Measurements from ENCODE around the gene PLCH2. TPM values are rescaled to one million over a fixed set of nuclear protein-coding genes. Genes with fewer than 3 reads are reported as not detected.

PLCH2 gene
- polyA plus RNA-seq, 1 of the 3 experiments (the other 2 are of a cell fraction) = 0.08 TPM

DNA sequence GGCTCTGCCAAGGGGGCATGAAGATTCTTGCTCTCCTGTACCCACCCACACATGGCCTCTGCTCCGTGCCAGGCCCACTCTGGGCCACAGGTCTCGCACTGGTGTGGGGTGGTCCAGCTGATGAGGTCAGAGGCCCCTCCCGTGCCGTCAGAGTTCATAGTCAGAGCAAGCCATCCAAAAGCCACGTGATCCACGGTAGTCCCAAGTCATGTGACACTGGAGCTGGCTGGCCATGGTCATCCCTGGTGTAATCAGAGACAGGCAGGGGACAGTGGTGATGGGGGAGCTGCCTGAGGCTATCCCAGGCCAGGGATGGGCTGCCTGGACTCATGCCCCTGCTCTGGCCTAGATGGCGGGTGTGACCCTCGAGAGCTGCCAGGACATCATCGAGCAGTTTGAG lies 10.5 kb downstream of the PLCH2 start:
- Histone ChIP-seq H3K9ac (no peak overlapping the region), H3K9me3 (no peaks in the 10 kb centered on the region), H3K4me1 (ENCODE audit: control insufficient read depth in 1 of 2, insufficient read depth in 2 of 2, low read depth in 1 of 2, low read length in 1 of 2) (peaks cover 0 to 20% of the 10 kb centered on the region in 2 experiments; a peak in 1 of 4 replicates), H3K27ac (ENCODE audit: low read depth in 2 of 2, low read length in 1 of 2) (no peak overlapping the region), H4K20me1 (ENCODE audit: insufficient read depth) (no peaks in the 10 kb centered on the region), H3K4me2 (no peak overlapping the region), H3K4me3 (ENCODE audit: low read depth in 2 of 2, low read length in 1 of 2) (no peak overlapping the region), H3K36me3 (replicated peaks in 1 of 2; ENCODE audit: control insufficient read depth in 1 of 2, insufficient read depth in 2 of 2, low read length in 1 of 2) (no peaks in the 10 kb centered on the region), H3F3A (replicated peaks; ENCODE audit: insufficient read depth) (no peaks in the 10 kb centered on the region), H3K27me3 (ENCODE audit: insufficient read depth) (no peaks in the 10 kb centered on the region), H3K79me2 (ENCODE audit: insufficient read depth) (no peaks in the 10 kb centered on the region), H2AFZ (ENCODE audit: low read depth) (no peak overlapping the region), H3K9me2 (no peaks in the 10 kb centered on the region)
- TF ChIP-seq FOSL2 (IDR thresholded peaks at IDR 0.05; ENCODE audit: borderline replicate concordance, low read depth) (no peak), MXI1 (IDR thresholded peaks at IDR 0.05; ENCODE audit: low read depth, low read length) (no peak), RXRA (IDR thresholded peaks at IDR 0.05; ENCODE audit: borderline replicate concordance, low read depth) (no peak)
- TF ChIP-seq, protein P1, sequence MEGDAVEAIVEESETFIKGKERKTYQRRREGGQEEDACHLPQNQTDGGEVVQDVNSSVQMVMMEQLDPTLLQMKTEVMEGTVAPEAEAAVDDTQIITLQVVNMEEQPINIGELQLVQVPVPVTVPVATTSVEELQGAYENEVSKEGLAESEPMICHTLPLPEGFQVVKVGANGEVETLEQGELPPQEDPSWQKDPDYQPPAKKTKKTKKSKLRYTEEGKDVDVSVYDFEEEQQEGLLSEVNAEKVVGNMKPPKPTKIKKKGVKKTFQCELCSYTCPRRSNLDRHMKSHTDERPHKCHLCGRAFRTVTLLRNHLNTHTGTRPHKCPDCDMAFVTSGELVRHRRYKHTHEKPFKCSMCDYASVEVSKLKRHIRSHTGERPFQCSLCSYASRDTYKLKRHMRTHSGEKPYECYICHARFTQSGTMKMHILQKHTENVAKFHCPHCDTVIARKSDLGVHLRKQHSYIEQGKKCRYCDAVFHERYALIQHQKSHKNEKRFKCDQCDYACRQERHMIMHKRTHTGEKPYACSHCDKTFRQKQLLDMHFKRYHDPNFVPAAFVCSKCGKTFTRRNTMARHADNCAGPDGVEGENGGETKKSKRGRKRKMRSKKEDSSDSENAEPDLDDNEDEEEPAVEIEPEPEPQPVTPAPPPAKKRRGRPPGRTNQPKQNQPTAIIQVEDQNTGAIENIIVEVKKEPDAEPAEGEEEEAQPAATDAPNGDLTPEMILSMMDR (IDR thresholded peaks at IDR 0.05) = no peak
- ChIA-PET CTCF (no interaction called here), POLR2A (no interaction called here)
- no peak for DNase-seq
- 88% methylated on average over 3 of the region's 9 CpGs for WGBS (ENCODE audit: low lambda C conversion rate)

DNA sequence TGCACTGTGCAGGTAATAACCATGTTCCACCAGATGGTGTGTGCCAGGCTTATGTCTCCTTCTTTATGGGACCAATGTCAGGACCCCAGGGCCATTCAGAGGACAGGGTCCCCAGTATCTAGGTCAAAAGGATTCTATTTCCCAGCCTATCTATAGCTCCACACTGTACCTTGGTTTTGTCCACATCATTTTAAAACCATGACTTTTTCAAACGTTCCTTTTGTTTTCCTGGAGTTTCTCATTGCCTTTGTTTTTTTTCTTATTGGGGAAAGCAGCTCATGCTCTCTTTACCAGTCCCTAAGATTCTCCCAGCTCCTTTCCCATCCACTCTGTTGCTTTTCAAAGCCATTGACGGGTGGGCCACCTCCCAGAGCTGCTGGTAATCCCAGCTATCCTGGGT lies 12.6 kb downstream of the PLCH2 start:
- Histone ChIP-seq H4K20me1 (ENCODE audit: insufficient read depth) (no peaks in the 10 kb centered on the region), H3K9me2 (no peaks in the 10 kb centered on the region), H3K27ac (ENCODE audit: low read depth in 2 of 2, low read length in 1 of 2) (no peak overlapping the region), H2AFZ (ENCODE audit: low read depth) (no peak overlapping the region), H3K9ac (no peak overlapping the region), H3K9me3 (no peaks in the 10 kb centered on the region), H3F3A (replicated peaks; ENCODE audit: insufficient read depth) (no peaks in the 10 kb centered on the region), H3K27me3 (ENCODE audit: insufficient read depth) (no peaks in the 10 kb centered on the region), H3K4me2 (no peak overlapping the region), H3K4me1 (ENCODE audit: control insufficient read depth in 1 of 2, insufficient read depth in 2 of 2, low read depth in 1 of 2, low read length in 1 of 2) (no peaks in the 10 kb centered on the region; a peak in 1 of 4 replicates), H3K4me3 (ENCODE audit: low read depth in 2 of 2, low read length in 1 of 2) (no peak overlapping the region), H3K36me3 (replicated peaks in 1 of 2; ENCODE audit: control insufficient read depth in 1 of 2, insufficient read depth in 2 of 2, low read length in 1 of 2) (no peaks in the 10 kb centered on the region), H3K79me2 (ENCODE audit: insufficient read depth) (no peaks in the 10 kb centered on the region)
- POLR2A ChIA-PET = no interaction called here
- TF ChIP-seq POLR2AphosphoS5 (IDR thresholded peaks at IDR 0.05; ENCODE audit: low read depth, low read length) (no peak), NFIC (IDR thresholded peaks at IDR 0.05; ENCODE audit: borderline replicate concordance) (no peak), SMC3 (IDR thresholded peaks at IDR 0.05; ENCODE audit: low read depth, low read length) (no peak), TEAD4 (IDR thresholded peaks at IDR 0.05; ENCODE audit: borderline replicate concordance, insufficient read depth) (no peak), RXRA (IDR thresholded peaks at IDR 0.05; ENCODE audit: borderline replicate concordance, low read depth) (no peak), MEF2A (IDR thresholded peaks at IDR 0.05; ENCODE audit: borderline replicate concordance, low read depth) (no peak), EP300 (IDR thresholded peaks at IDR 0.05; ENCODE audit: borderline replicate concordance in 1 of 2, low read depth in 1 of 2, low read length in 1 of 2) (no peak), TCF12 (IDR thresholded peaks at IDR 0.05) (no peak)
- TF ChIP-seq, protein P2, sequence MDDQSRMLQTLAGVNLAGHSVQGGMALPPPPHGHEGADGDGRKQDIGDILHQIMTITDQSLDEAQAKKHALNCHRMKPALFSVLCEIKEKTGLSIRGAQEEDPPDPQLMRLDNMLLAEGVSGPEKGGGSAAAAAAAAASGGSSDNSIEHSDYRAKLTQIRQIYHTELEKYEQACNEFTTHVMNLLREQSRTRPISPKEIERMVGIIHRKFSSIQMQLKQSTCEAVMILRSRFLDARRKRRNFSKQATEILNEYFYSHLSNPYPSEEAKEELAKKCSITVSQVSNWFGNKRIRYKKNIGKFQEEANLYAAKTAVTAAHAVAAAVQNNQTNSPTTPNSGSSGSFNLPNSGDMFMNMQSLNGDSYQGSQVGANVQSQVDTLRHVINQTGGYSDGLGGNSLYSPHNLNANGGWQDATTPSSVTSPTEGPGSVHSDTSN (IDR thresholded peaks at IDR 0.05) = no peak
- TF ChIP-seq, protein P3, sequence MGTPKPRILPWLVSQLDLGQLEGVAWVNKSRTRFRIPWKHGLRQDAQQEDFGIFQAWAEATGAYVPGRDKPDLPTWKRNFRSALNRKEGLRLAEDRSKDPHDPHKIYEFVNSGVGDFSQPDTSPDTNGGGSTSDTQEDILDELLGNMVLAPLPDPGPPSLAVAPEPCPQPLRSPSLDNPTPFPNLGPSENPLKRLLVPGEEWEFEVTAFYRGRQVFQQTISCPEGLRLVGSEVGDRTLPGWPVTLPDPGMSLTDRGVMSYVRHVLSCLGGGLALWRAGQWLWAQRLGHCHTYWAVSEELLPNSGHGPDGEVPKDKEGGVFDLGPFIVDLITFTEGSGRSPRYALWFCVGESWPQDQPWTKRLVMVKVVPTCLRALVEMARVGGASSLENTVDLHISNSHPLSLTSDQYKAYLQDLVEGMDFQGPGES (IDR thresholded peaks at IDR 0.05; ENCODE audit: low read depth, low read length) = no peak
- TF ChIP-seq, protein P4, sequence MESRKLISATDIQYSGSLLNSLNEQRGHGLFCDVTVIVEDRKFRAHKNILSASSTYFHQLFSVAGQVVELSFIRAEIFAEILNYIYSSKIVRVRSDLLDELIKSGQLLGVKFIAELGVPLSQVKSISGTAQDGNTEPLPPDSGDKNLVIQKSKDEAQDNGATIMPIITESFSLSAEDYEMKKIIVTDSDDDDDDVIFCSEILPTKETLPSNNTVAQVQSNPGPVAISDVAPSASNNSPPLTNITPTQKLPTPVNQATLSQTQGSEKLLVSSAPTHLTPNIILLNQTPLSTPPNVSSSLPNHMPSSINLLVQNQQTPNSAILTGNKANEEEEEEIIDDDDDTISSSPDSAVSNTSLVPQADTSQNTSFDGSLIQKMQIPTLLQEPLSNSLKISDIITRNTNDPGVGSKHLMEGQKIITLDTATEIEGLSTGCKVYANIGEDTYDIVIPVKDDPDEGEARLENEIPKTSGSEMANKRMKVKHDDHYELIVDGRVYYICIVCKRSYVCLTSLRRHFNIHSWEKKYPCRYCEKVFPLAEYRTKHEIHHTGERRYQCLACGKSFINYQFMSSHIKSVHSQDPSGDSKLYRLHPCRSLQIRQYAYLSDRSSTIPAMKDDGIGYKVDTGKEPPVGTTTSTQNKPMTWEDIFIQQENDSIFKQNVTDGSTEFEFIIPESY (IDR thresholded peaks at IDR 0.05; ENCODE audit: borderline replicate concordance, low read depth) = no peak
- TF ChIP-seq, protein P1 (IDR thresholded peaks at IDR 0.05) = no peak
- DNase-seq = no peak
- CTCF ChIA-PET = interaction anchor here (1.2 to 1.3 kb wide), 2 partner anchors 9 to 26 kb away, joined by 3 to 4 read pairs; no protein-coding TSS in a partner anchor
- 26% methylated on average over 2 of the region's 2 CpGs for WGBS (ENCODE audit: low lambda C conversion rate)
